H9 (cell line): Measurements from ENCODE around the gene SQOR. TPM values are rescaled to one million over a fixed set of nuclear protein-coding genes. Genes with fewer than 3 reads are reported as not detected.

Experiments used
- DNase-seq: peaks from one replicate; pipeline ENCODE4 v3.0.0-alpha.2; 2017
- H2AFZ ChIP-seq: one replicate; pipeline ENCODE4 v1.6.1; 2013; ENCODE audit warnings: mild to moderate bottlenecking, low read length, control low read depth, moderate library complexity
- H2AK5ac ChIP-seq: 2 replicates; pipeline ENCODE4 v1.6.1; 2013; ENCODE audit warnings: low read length, control low read depth, mixed read lengths; ENCODE audit not compliant: insufficient read length
- H2BK120ac ChIP-seq: one replicate; pipeline ENCODE4 v1.6.1; 2013; ENCODE audit warnings: low read depth, mild to moderate bottlenecking, low read length, control low read depth, inconsistent platforms; ENCODE audit not compliant: poor library complexity, severe bottlenecking
- H2BK12ac ChIP-seq: 2 replicates; pipeline ENCODE4 v1.6.1; 2013; ENCODE audit warnings: low read length, control low read depth, mixed read lengths, low read depth; ENCODE audit not compliant: insufficient read length
- H2BK15ac ChIP-seq: 2 replicates; pipeline ENCODE4 v1.6.1; 2013; ENCODE audit warnings: low read depth, low read length, control low read depth
- H2BK20ac ChIP-seq: one replicate; pipeline ENCODE4 v1.6.1; 2013; ENCODE audit warnings: low read depth, mild to moderate bottlenecking, low read length, control low read depth, inconsistent platforms; ENCODE audit not compliant: poor library complexity, severe bottlenecking
- H2BK5ac ChIP-seq: 2 replicates; pipeline ENCODE4 v1.6.1; 2013; ENCODE audit warnings: low read length, control low read depth, mixed read lengths; ENCODE audit not compliant: insufficient read length
- H3K14ac ChIP-seq: 2 replicates; pipeline ENCODE4 v1.6.1; 2013; ENCODE audit warnings: low read length, control low read depth; ENCODE audit not compliant: insufficient read depth
- H3K18ac ChIP-seq: 2 replicates; pipeline ENCODE4 v1.6.1; 2013; ENCODE audit warnings: low read depth, mild to moderate bottlenecking, mixed read lengths, low read length, control low read depth; ENCODE audit not compliant: insufficient read length
- H3K23ac ChIP-seq: 2 replicates; pipeline ENCODE4 v1.6.1; 2013; ENCODE audit warnings: low read length, control low read depth, mixed read lengths, low read depth; ENCODE audit not compliant: insufficient read length
- H3K23me2 ChIP-seq: 2 replicates; pipeline ENCODE4 v1.6.1; 2013; ENCODE audit warnings: low read depth, mild to moderate bottlenecking, mixed read lengths, low read length, control low read depth; ENCODE audit not compliant: insufficient read length, poor library complexity, severe bottlenecking
- H3K27ac ChIP-seq: 2 replicates; pipeline ENCODE4 v1.5.1; 2013; ENCODE audit warnings: low read length, control low read depth, mixed read lengths, low read depth; ENCODE audit not compliant: insufficient read length
- H3K27me3 ChIP-seq: 2 replicates; pipeline ENCODE4 v1.6.1; 2013; ENCODE audit warnings: low read length, control low read depth, inconsistent platforms; ENCODE audit not compliant: insufficient read depth
- H3K4ac ChIP-seq: 2 replicates; pipeline ENCODE4 v1.6.1; 2013; ENCODE audit warnings: low read depth, mild to moderate bottlenecking, control low read depth, inconsistent platforms, low read length, moderate library complexity
- H3K4me1 ChIP-seq: 2 replicates; pipeline ENCODE4 v1.6.1; 2013; ENCODE audit warnings: low read length, control low read depth, inconsistent platforms; ENCODE audit not compliant: insufficient read depth
- H3K4me2 ChIP-seq: 2 replicates; pipeline ENCODE4 v1.6.1; 2013; ENCODE audit warnings: low read length, control low read depth, mixed read lengths; ENCODE audit not compliant: insufficient read length, insufficient read depth
- H3K56ac ChIP-seq: 2 replicates; pipeline ENCODE4 v1.6.1; 2013; ENCODE audit warnings: low read depth, mild to moderate bottlenecking, mixed read lengths, low read length, control low read depth; ENCODE audit not compliant: insufficient read length
- H3K79me1 ChIP-seq: 2 replicates; pipeline ENCODE4 v1.6.1; 2013; ENCODE audit warnings: low read depth, mild to moderate bottlenecking, moderate library complexity, low read length, control low read depth, inconsistent platforms; ENCODE audit not compliant: insufficient read depth, poor library complexity, severe bottlenecking
- H3K79me2 ChIP-seq: 2 replicates; pipeline ENCODE4 v1.6.1; 2013; ENCODE audit warnings: low read length, control low read depth, inconsistent platforms; ENCODE audit not compliant: insufficient read depth
- H3K9ac ChIP-seq: 2 replicates; pipeline ENCODE4 v1.6.1; 2013; ENCODE audit warnings: low read length, control low read depth, mixed read lengths; ENCODE audit not compliant: insufficient read length; ENCODE audit errors: extremely low read depth
- H3K9me3 ChIP-seq: one replicate; pipeline ENCODE4 v1.6.1; 2013; ENCODE audit warnings: low read depth, low read length, inconsistent platforms; ENCODE audit not compliant: control insufficient read depth
- H3T11ph ChIP-seq: one replicate; pipeline ENCODE4 v1.6.1; 2013; ENCODE audit warnings: mild to moderate bottlenecking, low read length, control low read depth, inconsistent platforms
- H4K20me1 ChIP-seq: one replicate; pipeline ENCODE4 v1.6.1; 2013; ENCODE audit not compliant: control insufficient read depth, insufficient read length, insufficient read depth
- H4K5ac ChIP-seq: 2 replicates; pipeline ENCODE4 v1.6.1; 2013; ENCODE audit warnings: low read depth, mild to moderate bottlenecking, mixed read lengths, low read length, control low read depth; ENCODE audit not compliant: insufficient read length
- H4K8ac ChIP-seq: replicated peaks from 2 replicates; pipeline ENCODE4 v1.6.1; 2013; ENCODE audit warnings: low read length, control low read depth, mixed read lengths, low read depth; ENCODE audit not compliant: insufficient read length
- H4K91ac ChIP-seq: 2 replicates; pipeline ENCODE4 v1.6.1; 2013; ENCODE audit warnings: low read depth, mild to moderate bottlenecking, moderate library complexity, mixed read lengths, low read length, control low read depth; ENCODE audit not compliant: insufficient read length
- H3K27ac Mint-ChIP-seq, 3 experiments: 2 replicates in 2 of 3; 3 replicates in 1 of 3; pipeline ENCODE4 v1.8.0; 2020 to 2021; ENCODE audit warnings: mixed read lengths in 3 of 3, mild to moderate bottlenecking in 1 of 3, moderate library complexity in 1 of 3
- H3K27me3 Mint-ChIP-seq: 2 replicates; pipeline ENCODE4 v1.8.0; 2021; ENCODE audit warnings: low read depth, mild to moderate bottlenecking, moderate library complexity, mixed read lengths
- H3K36me3 Mint-ChIP-seq, 3 experiments: 2 replicates in 2 of 3; 3 replicates in 1 of 3; pipeline ENCODE4 v1.8.0; 2020 to 2021; ENCODE audit warnings: low read depth in 3 of 3, mixed read lengths in 3 of 3; ENCODE audit not compliant: insufficient read depth in 1 of 3
- H3K4me1 Mint-ChIP-seq, 2 experiments: 2 replicates each; pipeline ENCODE4 v1.8.0; 2020; ENCODE audit warnings: mixed read lengths in 2 of 2
- H3K4me3 Mint-ChIP-seq, 2 experiments: 2 replicates in 1 of 2; 3 replicates in 1 of 2; pipeline ENCODE4 v1.8.0; 2020 to 2021; ENCODE audit warnings: mild to moderate bottlenecking in 2 of 2, mixed read lengths in 2 of 2, moderate library complexity in 1 of 2
- H3K9me3 Mint-ChIP-seq, 2 experiments: 2 replicates in 1 of 2; 3 replicates in 1 of 2; pipeline ENCODE4 v1.8.0; 2020; ENCODE audit warnings: mild to moderate bottlenecking in 2 of 2, mixed read lengths in 2 of 2, moderate library complexity in 1 of 2
- CTCF ChIP-seq: fragments of 200-600 bp; sonication (generic); conservative IDR thresholded peaks from 3 replicates; pipeline ENCODE4 v1.8.0; 2021; ENCODE audit warnings: antibody characterized with exemption, mild to moderate bottlenecking
- WGBS: extraction: QIAGEN DNeasy Blood & Tissue Kit; methylation state at CpG from one replicate; pipeline ENCODE4 v1.1.7; 2013; ENCODE audit warnings: missing lambda C conversion rate, low lambda C conversion rate, mixed read lengths; ENCODE audit not compliant: insufficient read length; ENCODE audit errors: extremely low coverage; 5-methylcytosine and 5-hydroxymethylcytosine counted together
- total RNA-seq: library from RNA; stranded (reverse); gene quantifications from 2 replicates; pipeline ENCODE4 v1.2.1, GENCODE V29; 2021

Gene SQOR
- total RNA-seq, 1 experiment from 2014 or later = 0.17 TPM

GRCh38 chr15:45660231-45660979 lies 25.6 kb downstream of the SQOR start:
- Histone ChIP-seq H3K4me1 (no peaks in the 10 kb centered on the region), H3K9me3 (no peaks in the 10 kb centered on the region), H3K18ac (no peak overlapping the region), H3K79me2 (no peaks in the 10 kb centered on the region), H3K27ac (no peak overlapping the region), H3K9ac (no peak overlapping the region), H4K5ac (no peak overlapping the region), H2BK120ac (no peak overlapping the region), H4K91ac (no peak overlapping the region), H2BK15ac (no peak overlapping the region), H3K23ac (no peak overlapping the region), H2AK5ac (no peak overlapping the region), H3K56ac (no peak overlapping the region), H3K14ac (no peak overlapping the region), H3K4me2 (no peak overlapping the region), H2BK5ac (no peak overlapping the region), H2BK20ac (no peak overlapping the region), H3K79me1 (no peaks in the 10 kb centered on the region), H2BK12ac (no peak overlapping the region), H4K20me1 (no peaks in the 10 kb centered on the region), H3T11ph (no peak overlapping the region), H3K27me3 (no peaks in the 10 kb centered on the region), H2AFZ (no peak overlapping the region), H4K8ac (no peak overlapping the region), H3K23me2 (no peaks in the 10 kb centered on the region), H3K4ac (no peak overlapping the region)
- no peak overlapping the region for H3K4me3 Mint-ChIP-seq
- H3K9me3 Mint-ChIP-seq = no peaks in the 10 kb centered on the region; a peak in 1 of 5 replicates
- no peaks in the 10 kb centered on the region for H3K36me3 Mint-ChIP-seq
- peaks cover 10 to 12% of the 10 kb centered on the region in 2 experiments for H3K4me1 Mint-ChIP-seq
- no peak for DNase-seq
- TF ChIP-seq CTCF = peak; percentile 45; the same call in 2 of the 3 replicates
- no CpG with 5 or more reads among the region's 5 CpGs for WGBS
- no peak overlapping the region; a peak in 1 of 7 replicates for H3K27ac Mint-ChIP-seq
- H3K27me3 Mint-ChIP-seq = peaks cover 9% of the 10 kb centered on the region
